IMR-90 (cell line): ENCODE data around the gene SNX33.

ENCODE experiments used
- BHLHE40 ChIP-seq: fragments of 150-350 bp; IDR thresholded peaks from 2 replicates; pipeline ENCODE4 v1.6.1; 2016; ENCODE audit warnings: mild to moderate bottlenecking, low read depth, low read length
- CEBPB ChIP-seq: IDR thresholded peaks from 2 replicates; pipeline ENCODE4 v1.6.1; 2012; ENCODE audit warnings: low read depth, low read length, improper control_type of control experiment
- CHD1 ChIP-seq: IDR thresholded peaks from 2 replicates; pipeline ENCODE4 v1.6.1; 2012; ENCODE audit warnings: low read depth, low read length, improper control_type of control experiment
- MAFK ChIP-seq: IDR thresholded peaks from 2 replicates; pipeline ENCODE4 v1.6.1; 2012; ENCODE audit warnings: low read depth, low read length, improper control_type of control experiment
- MXI1 ChIP-seq: IDR thresholded peaks from 2 replicates; pipeline ENCODE4 v1.6.1; 2012; ENCODE audit warnings: low read depth, mild to moderate bottlenecking, low read length, moderate library complexity, borderline replicate concordance
- NFE2L2 ChIP-seq: fragments of 150-350 bp; IDR thresholded peaks from 2 replicates; pipeline ENCODE4 v1.6.1; 2016; ENCODE audit warnings: low read depth, mild to moderate bottlenecking, low read length
- POLR2A ChIP-seq: IDR thresholded peaks from 2 replicates; pipeline ENCODE4 v1.6.1; 2012; ENCODE audit warnings: mild to moderate bottlenecking, low read depth, low read length
- RAD21 ChIP-seq: IDR thresholded peaks from 2 replicates; pipeline ENCODE4 v1.6.1; 2012; ENCODE audit warnings: low read length, improper control_type of control experiment
- RCOR1 ChIP-seq: IDR thresholded peaks from 2 replicates; pipeline ENCODE4 v1.6.1; 2012; ENCODE audit warnings: mild to moderate bottlenecking, low read length, improper control_type of control experiment; ENCODE audit not compliant: insufficient replicate concordance
- RFX5 ChIP-seq: IDR thresholded peaks from 2 replicates; pipeline ENCODE4 v1.8.0; 2012; ENCODE audit warnings: low read depth, mild to moderate bottlenecking, low read length, moderate library complexity
- SMC3 ChIP-seq: fragments of 150-350 bp; IDR thresholded peaks from 2 replicates; pipeline ENCODE4 v1.6.1; 2016; ENCODE audit warnings: low read depth, mild to moderate bottlenecking, antibody characterized with exemption, low read length, moderate library complexity
- USF2 ChIP-seq: fragments of 150-350 bp; IDR thresholded peaks from 2 replicates; pipeline ENCODE4 v1.6.1; 2017; ENCODE audit warnings: mild to moderate bottlenecking, antibody characterized with exemption, low read length, low read depth
- TF ChIP-seq, protein P1 (sequence below): conservative IDR thresholded peaks from 2 replicates; pipeline ENCODE4 v1.5.1; 2012; ENCODE audit warnings: mild to moderate bottlenecking, low read depth, low read length, improper control_type of control experiment
- TF ChIP-seq, protein P2 (sequence below): fragments of 150-350 bp; IDR thresholded peaks from 2 replicates; pipeline ENCODE4 v1.6.1; 2016; ENCODE audit warnings: low read depth, mild to moderate bottlenecking, low read length, moderate library complexity, borderline replicate concordance

- TF ChIP-seq RCOR1 (no peak), POLR2A (no peak), USF2 (no peak), RFX5 (no peak), NFE2L2 (no peak), MAFK (no peak), CEBPB (no peak), RAD21 (no peak), CHD1 (no peak), SMC3 (no peak), MXI1 (no peak), BHLHE40 (no peak)
- TF ChIP-seq, protein P1, sequence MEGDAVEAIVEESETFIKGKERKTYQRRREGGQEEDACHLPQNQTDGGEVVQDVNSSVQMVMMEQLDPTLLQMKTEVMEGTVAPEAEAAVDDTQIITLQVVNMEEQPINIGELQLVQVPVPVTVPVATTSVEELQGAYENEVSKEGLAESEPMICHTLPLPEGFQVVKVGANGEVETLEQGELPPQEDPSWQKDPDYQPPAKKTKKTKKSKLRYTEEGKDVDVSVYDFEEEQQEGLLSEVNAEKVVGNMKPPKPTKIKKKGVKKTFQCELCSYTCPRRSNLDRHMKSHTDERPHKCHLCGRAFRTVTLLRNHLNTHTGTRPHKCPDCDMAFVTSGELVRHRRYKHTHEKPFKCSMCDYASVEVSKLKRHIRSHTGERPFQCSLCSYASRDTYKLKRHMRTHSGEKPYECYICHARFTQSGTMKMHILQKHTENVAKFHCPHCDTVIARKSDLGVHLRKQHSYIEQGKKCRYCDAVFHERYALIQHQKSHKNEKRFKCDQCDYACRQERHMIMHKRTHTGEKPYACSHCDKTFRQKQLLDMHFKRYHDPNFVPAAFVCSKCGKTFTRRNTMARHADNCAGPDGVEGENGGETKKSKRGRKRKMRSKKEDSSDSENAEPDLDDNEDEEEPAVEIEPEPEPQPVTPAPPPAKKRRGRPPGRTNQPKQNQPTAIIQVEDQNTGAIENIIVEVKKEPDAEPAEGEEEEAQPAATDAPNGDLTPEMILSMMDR, result no peak
- TF ChIP-seq, protein P2, sequence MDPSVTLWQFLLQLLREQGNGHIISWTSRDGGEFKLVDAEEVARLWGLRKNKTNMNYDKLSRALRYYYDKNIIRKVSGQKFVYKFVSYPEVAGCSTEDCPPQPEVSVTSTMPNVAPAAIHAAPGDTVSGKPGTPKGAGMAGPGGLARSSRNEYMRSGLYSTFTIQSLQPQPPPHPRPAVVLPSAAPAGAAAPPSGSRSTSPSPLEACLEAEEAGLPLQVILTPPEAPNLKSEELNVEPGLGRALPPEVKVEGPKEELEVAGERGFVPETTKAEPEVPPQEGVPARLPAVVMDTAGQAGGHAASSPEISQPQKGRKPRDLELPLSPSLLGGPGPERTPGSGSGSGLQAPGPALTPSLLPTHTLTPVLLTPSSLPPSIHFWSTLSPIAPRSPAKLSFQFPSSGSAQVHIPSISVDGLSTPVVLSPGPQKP, result no peak
Measured at GRCh38 chr15:75693501-75694240, 46.0 kb downstream of the SNX33 start.
